NCI-H2081 treated with DMSO at 0.1 percent for 48 hours (cell line): ENCODE data around the gene RASA3.
"Not testable (repeated sequence)": the region's sequence is repeated elsewhere in the genome, so short reads cannot be mapped to it uniquely, and the experiment has no call there.

Experiments used
- DNase-seq: peaks from one replicate; lab custom pipeline; 2025; lab: John Stamatoyannopoulos, UW

Gene RASA3

GRCh38 chr13:114142137-114142550 lies 9.7 kb upstream of the RASA3 start:
- DNase-seq: no peak

- DNase-seq: no peak
These were observed 9.0 kb upstream of the RASA3 start for GRCh38 chr13:114141261-114141996.

- no peak for DNase-seq
These were observed 8.5 kb upstream of the RASA3 start for GRCh38 chr13:114140906-114141250.

DNA sequence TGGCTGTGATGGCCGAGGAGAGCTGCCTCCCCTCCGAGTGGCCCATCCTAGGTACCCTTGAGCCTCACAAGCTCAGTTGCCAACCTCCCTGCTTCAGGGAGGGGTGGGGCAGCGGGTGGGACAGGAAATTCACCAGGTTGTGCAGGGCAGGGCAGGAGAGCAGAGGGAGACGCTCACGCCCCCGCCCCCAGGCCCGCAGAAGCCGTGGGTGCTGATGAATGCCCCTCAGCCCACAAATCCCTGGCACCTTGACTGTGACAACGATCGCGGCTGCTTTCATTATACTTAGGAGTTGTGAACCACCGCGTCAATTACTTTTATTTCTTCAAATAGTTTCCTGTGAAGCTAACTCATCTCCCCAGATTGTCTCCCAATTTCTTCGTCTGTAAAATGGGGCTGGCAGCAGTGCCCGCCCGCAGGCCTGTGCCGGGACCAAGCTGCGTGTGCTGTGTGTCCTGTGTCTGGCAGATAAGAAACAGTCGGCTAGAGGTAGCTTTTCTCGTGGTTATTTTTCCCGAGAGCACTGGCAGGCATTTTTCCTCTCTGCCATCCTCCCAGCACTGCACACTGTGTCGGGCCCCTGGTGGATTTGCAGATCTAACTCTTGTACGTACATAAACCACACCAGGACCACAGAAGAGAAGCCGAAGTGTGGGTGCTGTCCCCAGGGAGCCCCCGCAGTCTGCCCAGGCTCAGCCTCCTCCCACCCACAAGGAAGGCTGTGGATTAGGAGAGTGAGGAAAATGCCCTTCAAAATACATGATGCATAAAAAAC lies 7.9 kb upstream of the RASA3 start:
- no peak for DNase-seq

DNA sequence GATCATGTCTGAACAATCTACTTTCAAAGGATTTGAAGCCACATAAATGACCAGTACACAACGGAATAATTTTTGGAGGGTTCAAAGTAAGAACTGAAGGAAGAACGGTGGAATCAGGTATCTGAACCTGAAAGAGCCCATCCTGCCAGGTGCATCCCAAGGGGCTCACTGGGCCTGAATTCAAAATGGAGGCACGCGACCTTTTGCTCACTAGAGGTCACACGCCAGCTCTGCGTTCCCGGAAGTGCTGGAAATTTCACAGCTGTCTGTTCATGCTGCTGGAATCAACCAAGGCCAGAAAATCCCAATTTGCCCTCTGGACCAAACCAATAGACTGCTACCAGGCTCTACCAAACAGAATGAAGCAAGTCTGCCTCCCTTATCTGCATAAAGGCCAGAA lies 4.2 kb upstream of the RASA3 start:
- no peak for DNase-seq

DNA sequence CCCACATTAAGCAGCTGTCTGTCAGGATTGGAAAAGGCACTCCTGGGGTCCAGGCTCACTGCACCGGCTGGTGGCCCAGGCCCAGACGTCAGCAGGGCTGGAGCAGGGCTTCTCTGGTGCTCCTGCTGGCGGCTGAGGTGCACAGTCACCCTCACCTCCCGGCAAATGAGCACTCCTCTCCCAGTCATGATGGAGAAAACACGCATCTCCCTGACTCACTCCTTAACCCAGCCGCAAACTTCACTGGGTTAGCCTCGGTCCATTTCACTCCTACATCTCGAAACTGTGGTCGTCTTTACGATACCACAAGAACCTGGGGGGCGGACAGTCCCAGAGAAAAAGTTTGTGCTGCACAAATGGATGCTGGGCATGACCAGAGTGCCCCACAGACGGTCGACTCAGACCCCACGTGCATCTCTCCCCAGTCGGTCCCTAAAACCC lies 3.3 kb upstream of the RASA3 start:
- DNase-seq: no peak

DNA sequence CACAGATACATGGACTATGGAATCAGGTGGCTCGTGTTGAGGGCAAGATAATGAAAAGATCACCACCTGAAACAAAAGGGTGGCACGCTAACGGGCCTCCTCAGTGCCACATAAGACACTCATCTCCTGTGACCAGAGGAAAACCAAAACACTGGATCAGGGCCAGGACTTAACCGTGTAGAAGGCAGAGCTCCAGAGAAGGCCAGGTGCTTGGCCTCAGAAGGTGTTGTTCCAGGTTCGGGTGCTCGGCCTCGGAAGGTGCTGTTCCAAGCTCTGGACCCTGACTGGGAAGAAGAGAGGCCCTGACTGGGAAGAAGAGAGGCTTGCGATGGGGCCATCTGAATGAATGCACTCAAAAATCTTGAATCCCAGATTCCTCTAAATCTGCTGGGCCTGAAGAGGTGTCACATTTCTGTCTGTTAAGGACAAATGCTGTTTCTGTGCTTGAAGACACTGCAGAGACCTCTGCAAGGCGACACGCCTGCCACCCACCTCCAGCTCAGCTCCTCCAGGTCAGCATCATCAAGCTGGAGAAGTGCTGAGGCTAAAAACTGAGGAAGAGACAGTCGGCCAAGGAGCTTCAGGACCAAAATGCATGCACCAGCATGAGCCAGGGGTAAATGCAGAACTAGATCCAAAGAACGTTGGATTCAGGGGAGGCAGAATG lies 2.7 kb upstream of the RASA3 start:
- no peak for DNase-seq

DNA sequence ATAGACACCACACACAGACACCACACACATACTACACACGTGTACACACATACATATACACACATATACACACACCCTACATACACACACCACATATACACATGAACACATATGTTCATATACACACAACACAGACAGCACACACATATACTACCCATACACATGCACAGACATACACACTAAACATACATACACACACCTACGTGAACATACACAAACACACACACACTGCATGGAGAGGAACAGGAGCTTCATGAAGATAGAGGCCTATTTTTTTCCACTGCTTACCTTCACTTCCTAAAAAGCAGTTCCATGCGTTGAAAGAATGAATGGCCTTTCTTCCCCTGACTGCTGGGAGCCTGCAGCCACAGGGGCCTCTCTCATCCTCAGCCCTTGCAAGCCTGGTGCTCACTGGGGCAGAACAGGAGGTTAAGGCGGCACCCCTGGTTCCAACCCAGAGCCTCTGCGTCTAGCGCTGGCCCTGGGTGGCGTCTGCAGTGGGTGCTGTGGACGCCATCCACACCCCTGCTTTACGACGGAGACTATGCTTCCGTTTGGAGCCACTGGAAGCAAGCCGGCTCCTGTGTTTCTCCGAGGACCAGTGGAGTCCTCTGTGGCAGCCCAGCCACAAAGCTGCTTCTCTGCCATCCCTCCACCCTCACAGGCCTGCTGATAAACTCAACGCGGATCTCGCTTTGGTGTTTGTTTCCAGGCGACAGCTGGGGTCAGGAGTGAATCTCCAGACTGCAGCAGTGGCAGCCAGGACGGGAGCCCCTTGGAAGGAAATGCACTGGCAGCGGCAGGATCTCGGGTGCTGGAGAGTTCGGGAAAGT lies 1.9 kb upstream of the RASA3 start:
- DNase-seq: no peak

DNA sequence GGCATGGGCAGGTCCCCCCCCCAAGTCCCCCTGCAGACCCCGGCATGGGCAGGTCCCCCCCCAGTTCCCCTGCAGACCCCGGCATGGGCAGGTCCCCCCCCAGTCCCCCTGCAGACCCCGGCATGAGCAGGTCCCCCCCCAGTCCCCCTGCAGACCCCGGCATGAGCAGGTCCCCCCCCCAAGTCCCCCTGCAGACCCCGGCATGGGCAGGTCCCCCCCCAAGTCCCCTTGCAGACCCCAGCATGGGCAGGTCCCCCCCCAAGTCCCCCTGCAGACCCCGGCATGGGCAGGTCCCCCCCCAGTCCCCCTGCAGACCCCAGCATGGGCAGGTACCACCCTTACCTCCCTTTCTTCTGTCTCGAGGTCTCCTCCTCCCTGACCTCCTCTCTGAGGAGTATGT lies 1.1 kb upstream of the RASA3 start:
- not testable (repeated sequence) for DNase-seq

DNA sequence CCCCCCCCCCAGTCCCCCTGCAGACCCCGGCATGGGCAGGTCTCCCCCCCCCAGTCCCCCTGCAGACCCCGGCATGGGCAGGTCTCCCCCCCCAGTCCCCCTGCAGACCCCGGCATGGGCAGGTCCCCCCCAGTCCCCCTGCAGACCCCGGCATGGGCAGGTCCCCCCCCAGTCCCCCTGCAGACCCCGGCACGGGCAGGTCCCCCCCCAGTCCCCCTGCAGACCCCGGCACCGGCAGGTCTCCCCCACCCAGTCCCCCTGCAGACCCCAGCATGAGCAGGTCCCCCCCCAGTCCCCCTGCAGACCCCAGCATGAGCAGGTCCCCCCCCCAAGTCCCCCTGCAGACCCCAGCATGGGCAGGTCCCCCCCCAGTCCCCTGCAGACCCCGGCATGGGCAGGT lies 703 bp upstream of the RASA3 start:
- DNase-seq: not testable (repeated sequence)

DNA sequence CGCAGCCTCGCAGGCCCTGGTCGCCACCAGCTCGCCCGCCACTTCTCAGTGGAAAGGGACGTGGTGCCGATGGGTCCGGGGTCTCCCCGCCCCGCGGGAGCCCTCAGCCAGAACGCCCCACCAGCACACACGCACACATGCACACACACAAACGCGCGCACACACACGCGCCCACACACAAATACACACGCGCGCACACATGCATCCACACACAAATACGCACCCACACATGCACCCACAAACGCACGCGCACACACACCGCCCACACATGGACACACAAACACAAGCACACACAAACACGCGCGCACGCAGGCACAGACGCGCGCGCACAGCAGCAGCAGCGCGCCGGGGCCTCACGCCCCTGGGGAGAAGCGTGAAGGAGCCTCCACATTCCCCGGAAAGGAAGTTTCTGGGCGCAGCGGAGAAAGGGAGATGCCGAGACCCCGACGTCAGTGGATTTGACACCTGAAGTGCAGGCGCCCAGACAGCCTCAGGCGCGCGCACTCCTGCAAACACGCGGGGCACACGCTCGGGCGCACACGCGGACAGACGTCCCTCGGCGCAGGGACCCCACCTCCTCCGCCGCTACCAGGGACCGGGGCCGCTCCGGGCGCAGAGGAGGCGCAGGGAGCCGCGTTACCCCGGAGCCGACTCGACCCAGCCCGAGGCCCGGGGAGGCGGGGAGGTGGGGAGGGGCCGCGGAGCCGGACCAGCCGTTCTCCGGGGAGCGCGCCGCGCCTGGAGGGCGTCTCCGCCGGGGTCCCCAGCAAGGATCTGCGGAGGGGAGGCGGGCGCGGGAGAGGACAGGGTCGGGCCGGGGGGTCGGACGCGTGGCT lies 622 bp downstream of the RASA3 start:
- DNase-seq: no peak

DNA sequence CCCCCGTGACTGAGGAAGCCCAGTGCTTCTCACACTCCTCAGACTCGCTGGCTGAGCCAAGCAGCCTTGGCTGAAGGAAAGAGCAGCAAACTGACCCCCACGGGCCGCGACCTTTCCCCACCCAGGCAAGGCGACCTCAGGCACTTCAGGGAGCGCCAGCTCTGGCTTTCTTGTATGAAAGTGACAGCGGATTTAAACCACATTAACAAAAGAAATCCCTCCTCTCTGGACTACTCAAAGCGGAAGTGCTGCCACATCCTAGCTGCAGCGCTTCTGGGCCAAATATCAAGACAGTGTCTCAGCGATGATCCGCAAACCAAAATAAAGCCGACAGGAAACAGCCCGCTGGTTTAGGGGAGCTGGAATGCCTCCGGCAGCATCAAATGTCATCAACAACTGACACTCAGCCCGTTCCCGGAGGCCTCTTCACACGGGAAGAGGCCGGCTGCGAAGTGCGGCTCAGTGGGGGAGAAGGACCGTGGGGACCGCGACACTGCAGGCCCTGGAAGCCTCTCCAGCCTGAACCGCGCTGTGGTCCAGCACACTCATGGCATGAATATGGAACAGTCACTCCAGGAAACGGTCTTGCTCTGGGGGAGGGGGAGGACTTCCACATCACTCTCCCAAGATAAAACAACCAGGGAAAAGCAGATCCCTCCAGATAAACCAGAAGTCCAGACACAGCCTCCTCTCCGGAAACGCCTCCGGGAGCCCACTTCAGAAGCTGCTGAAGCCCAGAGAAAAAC lies 1.4 kb downstream of the RASA3 start:
- no peak for DNase-seq

DNA sequence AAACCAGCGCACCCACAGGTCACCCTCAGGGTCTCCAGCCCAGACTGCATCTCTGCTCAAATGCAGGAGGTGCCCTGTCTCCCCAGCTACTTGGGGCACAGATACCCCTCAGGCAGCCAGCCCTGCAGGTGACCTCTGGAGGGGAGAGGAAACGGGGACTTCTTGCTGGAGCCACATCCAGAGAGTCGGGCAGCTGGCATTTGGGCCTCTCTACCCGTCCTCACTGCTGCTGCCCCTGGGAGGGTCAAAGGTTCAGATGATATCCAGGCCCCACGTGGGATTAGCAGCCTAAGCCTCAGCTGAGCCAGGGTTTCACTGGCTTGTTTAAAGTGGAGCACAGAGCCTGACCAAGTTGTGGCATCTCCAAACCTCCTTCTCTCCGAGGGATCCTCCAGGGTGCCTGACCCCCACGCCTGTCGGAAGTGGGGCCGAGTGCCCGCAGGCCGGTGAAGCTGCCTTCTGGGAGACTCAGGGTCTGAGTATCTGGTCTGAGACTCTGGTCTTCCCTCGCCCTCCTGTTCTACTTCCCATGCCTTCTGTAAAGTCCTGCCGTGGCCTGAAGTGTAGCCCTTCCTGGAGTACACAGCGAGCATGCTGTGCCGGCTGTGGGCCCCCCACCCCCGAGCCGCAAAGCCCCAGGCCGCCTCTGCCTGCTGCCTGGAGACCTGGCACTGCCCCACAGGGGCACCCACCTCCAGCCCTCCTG lies 2.1 kb downstream of the RASA3 start:
- DNase-seq: no peak

DNA sequence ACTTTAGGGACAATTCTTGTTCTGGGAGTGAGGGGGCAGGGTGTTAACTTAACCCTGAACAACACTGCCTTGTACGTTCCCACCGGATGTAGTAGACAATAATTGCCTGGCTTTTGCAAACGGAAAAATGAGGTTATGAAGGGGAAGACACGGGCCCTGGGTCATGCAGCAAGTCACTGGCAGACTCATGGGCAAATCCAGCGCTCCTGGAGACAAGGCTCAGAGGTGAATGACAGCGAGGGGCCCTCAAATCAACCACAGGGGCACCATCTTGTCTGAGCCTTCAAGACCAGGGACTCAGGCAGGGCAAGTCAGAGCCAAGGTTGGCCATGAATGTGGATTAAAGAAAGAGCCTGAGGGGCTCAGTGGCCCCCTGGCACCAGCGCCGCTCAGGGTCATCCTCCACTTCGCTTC lies 2.8 kb downstream of the RASA3 start:
- no peak for DNase-seq

DNA sequence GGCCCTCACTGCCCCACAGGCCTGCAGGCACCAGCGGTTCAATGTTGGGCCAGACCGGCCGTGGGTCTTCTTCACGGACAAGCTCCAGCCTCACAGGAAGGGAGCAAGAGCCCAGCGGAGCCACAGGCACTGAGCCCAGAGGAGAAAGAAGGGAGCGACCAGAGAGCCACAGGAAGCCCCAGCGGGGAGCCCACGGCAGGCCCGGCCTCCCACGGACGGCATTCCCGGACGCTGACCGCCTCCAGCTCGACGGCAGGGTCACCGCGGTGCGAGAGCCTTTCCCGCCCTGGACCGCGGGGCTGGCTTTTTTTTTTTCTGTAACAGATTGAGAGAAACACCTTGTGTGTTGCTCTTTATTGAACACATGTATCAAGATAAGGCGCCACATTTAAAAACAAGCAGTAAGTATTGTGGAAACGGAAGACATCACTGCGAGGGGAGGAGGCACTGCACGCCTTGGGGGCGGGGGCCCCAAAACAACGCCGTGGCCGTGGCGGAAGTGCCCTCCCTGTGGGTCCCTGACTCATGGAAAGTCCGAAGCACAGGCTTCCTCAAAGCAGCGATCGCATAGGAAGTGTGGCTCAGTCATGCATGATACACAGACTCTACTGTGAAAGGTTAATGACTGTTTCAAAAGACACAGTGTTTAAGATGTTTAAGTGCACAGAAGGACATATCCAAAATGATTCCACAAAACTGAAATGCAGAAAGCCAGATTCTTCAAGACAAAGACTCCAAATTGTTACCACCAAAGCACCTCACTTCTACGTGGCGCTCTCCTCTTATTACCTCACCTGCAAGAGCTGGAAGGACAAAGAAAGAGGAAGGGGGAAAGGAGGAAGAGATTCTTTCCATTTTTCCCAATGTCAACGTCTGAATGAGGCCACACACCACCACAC lies 3.5 kb downstream of the RASA3 start:
- DNase-seq: no peak

GRCh38 chr13:114128348-114128623 lies 4.1 kb downstream of the RASA3 start:
- no peak for DNase-seq

DNA sequence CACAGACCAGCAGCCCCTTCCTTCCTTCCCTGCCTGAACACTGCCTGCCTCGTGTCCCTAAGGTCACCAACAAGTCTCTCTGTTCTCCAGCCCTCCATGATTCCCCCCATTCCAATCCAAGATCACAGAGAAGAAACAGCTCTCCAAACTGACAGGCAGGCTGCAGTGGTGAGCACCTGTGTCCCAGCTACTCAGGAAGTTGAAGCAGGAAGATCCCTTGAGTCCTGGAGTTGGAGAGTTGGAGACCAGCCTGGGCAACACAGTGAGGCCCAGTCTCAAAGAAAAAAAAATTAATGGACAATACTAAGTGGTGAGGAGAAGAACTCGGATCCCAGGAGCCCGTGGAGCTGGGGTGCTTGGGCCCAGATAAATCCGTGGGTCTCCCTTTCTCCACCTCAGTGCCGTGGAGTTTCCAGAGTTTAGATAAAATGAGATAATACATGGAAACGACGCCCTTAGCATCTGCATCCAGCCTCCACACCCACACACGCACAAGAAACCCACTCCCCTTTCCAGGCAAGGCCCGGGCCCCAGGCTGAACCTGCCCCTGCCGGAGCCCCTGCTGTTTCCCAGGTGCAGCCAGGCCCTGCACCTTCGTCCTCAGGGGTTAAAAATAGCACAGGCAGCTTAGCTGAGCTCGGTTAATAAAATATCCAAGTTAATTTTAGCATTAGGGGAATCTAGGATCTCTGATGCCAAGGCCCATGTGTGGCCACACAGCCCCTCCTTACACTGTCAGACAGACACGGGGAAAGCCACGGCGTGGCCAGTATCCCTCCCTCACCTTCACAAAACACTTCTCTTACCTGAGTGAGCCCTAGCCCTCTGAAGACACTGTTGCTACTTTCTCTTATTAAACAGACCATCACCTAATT lies 4.7 kb downstream of the RASA3 start:
- no peak for DNase-seq
